GM23338 (cell line): ENCODE measurements around the gene SIGMAR1. TPM values are rescaled to one million over a fixed set of nuclear protein-coding genes. Genes with fewer than 3 reads are reported as not detected.

Experiments
- ATAC-seq: fragments of 200-7000 bp; cut with Tn5 transposase; 3 replicates; pipeline ENCODE4 v1.9.1; 2020
- DNase-seq: peaks from one replicate; pipeline ENCODE4 v3.0.0-alpha.2; 2015; ENCODE audit warnings: low spot score
- H2AFZ ChIP-seq: fragments of 200-600 bp; sonication (generic); 2 replicates; pipeline ENCODE4 v1.8.0; 2016; ENCODE audit warnings: antibody characterized with exemption, mild to moderate bottlenecking, moderate library complexity
- H3F3A ChIP-seq: fragments of 200-600 bp; sonication (generic); replicated peaks from 2 replicates; pipeline ENCODE4 v1.8.0; 2017; ENCODE audit warnings: antibody characterized with exemption, mixed run types, low read depth
- H3K27ac ChIP-seq: fragments of 200-600 bp; sonication (generic); 2 replicates; pipeline ENCODE4 v1.6.1; 2016; ENCODE audit warnings: low read depth
- H3K27me3 ChIP-seq: fragments of 200-600 bp; sonication (generic); 2 replicates; pipeline ENCODE4 v1.8.0; 2016; ENCODE audit warnings: mild to moderate bottlenecking, mixed run types, moderate library complexity; ENCODE audit not compliant: insufficient read depth
- H3K36me3 ChIP-seq: fragments of 200-600 bp; sonication (generic); 2 replicates; pipeline ENCODE4 v1.8.0; 2016; ENCODE audit warnings: mild to moderate bottlenecking; ENCODE audit not compliant: insufficient read depth
- H3K4me1 ChIP-seq: fragments of 200-600 bp; sonication (generic); 2 replicates; pipeline ENCODE4 v1.8.0; 2016; ENCODE audit warnings: mild to moderate bottlenecking, moderate library complexity; ENCODE audit not compliant: insufficient read depth
- H3K4me2 ChIP-seq: fragments of 200-600 bp; sonication (generic); 2 replicates; pipeline ENCODE4 v1.7.1; 2017; ENCODE audit warnings: mixed run types
- H3K4me3 ChIP-seq: fragments of 200-600 bp; sonication (generic); 2 replicates; pipeline ENCODE4 v1.6.1; 2016; ENCODE audit warnings: mixed run types
- H3K79me2 ChIP-seq: fragments of 200-600 bp; sonication (generic); replicated peaks from 2 replicates; pipeline ENCODE4 v1.8.0; 2017; ENCODE audit warnings: mild to moderate bottlenecking; ENCODE audit not compliant: insufficient read depth
- H3K9me2 ChIP-seq: fragments of 200-600 bp; sonication (generic); 2 replicates; pipeline ENCODE4 v1.8.0; 2017; ENCODE audit not compliant: insufficient read depth
- H4K20me1 ChIP-seq: fragments of 200-600 bp; sonication (generic); replicated peaks from 2 replicates; pipeline ENCODE4 v1.8.0; 2017; ENCODE audit warnings: mild to moderate bottlenecking; ENCODE audit not compliant: insufficient read depth
- H3K27ac Mint-ChIP-seq: 2 replicates; pipeline ENCODE4 v1.8.0; 2020; ENCODE audit warnings: inconsistent platforms, mild to moderate bottlenecking, moderate library complexity, mixed read lengths
- H3K27me3 Mint-ChIP-seq: 3 replicates; pipeline ENCODE4 v1.8.0; 2022; ENCODE audit warnings: low read depth, mild to moderate bottlenecking, moderate library complexity, mixed read lengths, inconsistent platforms; ENCODE audit not compliant: insufficient read depth, poor library complexity
- H3K36me3 Mint-ChIP-seq: 3 replicates; pipeline ENCODE4 v1.8.0; 2021; ENCODE audit warnings: low read depth, mild to moderate bottlenecking, inconsistent platforms, moderate library complexity, mixed read lengths
- H3K4me1 Mint-ChIP-seq: 3 replicates; pipeline ENCODE4 v1.8.0; 2020; ENCODE audit warnings: mild to moderate bottlenecking, inconsistent platforms, mixed read lengths
- H3K4me3 Mint-ChIP-seq: 3 replicates; pipeline ENCODE4 v1.8.0; 2021; ENCODE audit warnings: moderate library complexity, mild to moderate bottlenecking, inconsistent platforms, mixed read lengths
- H3K9me3 Mint-ChIP-seq: 3 replicates; pipeline ENCODE4 v1.8.0; 2020; ENCODE audit warnings: moderate library complexity, mild to moderate bottlenecking, inconsistent platforms, mixed read lengths
- CREB1 ChIP-seq: fragments of 250-450 bp; sonication (Bioruptor Pico); IDR thresholded peaks from 2 replicates; pipeline ENCODE4 v1.5.0; 2020; ENCODE audit warnings: low read depth, mild to moderate bottlenecking, moderate library complexity
- EZH2 ChIP-seq: fragments of 200-600 bp; sonication (generic); IDR thresholded peaks from one replicate; pipeline ENCODE4 v1.8.0; 2017; ENCODE audit warnings: antibody characterized with exemption, mild to moderate bottlenecking, low read depth; ENCODE audit not compliant: unreplicated experiment
- EZH2phosphoT487 ChIP-seq: fragments of 200-600 bp; sonication (generic); IDR thresholded peaks from one replicate; pipeline ENCODE4 v1.8.1; 2018; ENCODE audit warnings: antibody characterized with exemption; ENCODE audit not compliant: unreplicated experiment
- JUNB ChIP-seq: IDR thresholded peaks from one replicate; pipeline ENCODE4 v1.6.1; 2016; ENCODE audit warnings: antibody characterized with exemption; ENCODE audit not compliant: unreplicated experiment
- POLR2AphosphoS5 ChIP-seq: IDR thresholded peaks from 2 replicates; pipeline ENCODE4 v1.6.1; 2016; ENCODE audit warnings: antibody characterized with exemption, low read depth
- STAT1 ChIP-seq: IDR thresholded peaks from one replicate; pipeline ENCODE4 v1.6.1; 2016; ENCODE audit warnings: antibody characterized with exemption; ENCODE audit not compliant: unreplicated experiment
- ZNF114 ChIP-seq: fragments of 250-450 bp; sonication (Bioruptor Pico); IDR thresholded peaks from 2 replicates; pipeline ENCODE4 v1.5.0; 2020; ENCODE audit warnings: mild to moderate bottlenecking, moderate library complexity
- ZNF331 ChIP-seq: fragments of 250-450 bp; sonication (Bioruptor Pico); IDR thresholded peaks from 2 replicates; pipeline ENCODE4 v1.5.0; 2020; ENCODE audit warnings: low read depth, mild to moderate bottlenecking, moderate library complexity
- polyA plus RNA-seq: library from polyadenylated mRNA; unstranded; fragments of >200 nt; fragmentation: Nextera tagmentation; extraction: Ambion mirVana; gene quantifications from 2 replicates; pipeline ENCODE4 v1.2.1, GENCODE V29; 2016
- total RNA-seq: library from RNA; depleted of rRNA; stranded (reverse); fragments of >200 nt; shearing (Covaris generic); gene quantifications from 2 replicates; pipeline ENCODE4 v1.2.3, GENCODE V29; 2014
- TF ChIP-seq, protein P1 (sequence below): IDR thresholded peaks from one replicate; pipeline ENCODE4 v1.6.1; 2018; ENCODE audit warnings: antibody characterized with exemption; ENCODE audit not compliant: unreplicated experiment
- TF ChIP-seq, protein P2 (sequence below): IDR thresholded peaks from 2 replicates; pipeline ENCODE4 v1.6.1; 2016; ENCODE audit warnings: antibody characterized with exemption
- TF ChIP-seq, protein P3 (sequence below), 2 experiments: fragments of 200-600 bp in 1 of 2; sonication (generic) in 1 of 2; conservative IDR thresholded peaks; 2 replicates each; pipeline versions ENCODE4 v1.5.1 to v1.6.1; 2016 to 2017; ENCODE audit warnings: antibody characterized with exemption in 2 of 2, low read depth in 2 of 2, mild to moderate bottlenecking in 2 of 2, moderate library complexity in 1 of 2

SIGMAR1 gene
- total and polyA plus RNA-seq, 2 experiments from 2014 or later: 82.3 to 167 TPM

GRCh38 chr9:34684145-34684544, 46.6 kb upstream of the SIGMAR1 start (continued):
- TF ChIP-seq, protein P1, sequence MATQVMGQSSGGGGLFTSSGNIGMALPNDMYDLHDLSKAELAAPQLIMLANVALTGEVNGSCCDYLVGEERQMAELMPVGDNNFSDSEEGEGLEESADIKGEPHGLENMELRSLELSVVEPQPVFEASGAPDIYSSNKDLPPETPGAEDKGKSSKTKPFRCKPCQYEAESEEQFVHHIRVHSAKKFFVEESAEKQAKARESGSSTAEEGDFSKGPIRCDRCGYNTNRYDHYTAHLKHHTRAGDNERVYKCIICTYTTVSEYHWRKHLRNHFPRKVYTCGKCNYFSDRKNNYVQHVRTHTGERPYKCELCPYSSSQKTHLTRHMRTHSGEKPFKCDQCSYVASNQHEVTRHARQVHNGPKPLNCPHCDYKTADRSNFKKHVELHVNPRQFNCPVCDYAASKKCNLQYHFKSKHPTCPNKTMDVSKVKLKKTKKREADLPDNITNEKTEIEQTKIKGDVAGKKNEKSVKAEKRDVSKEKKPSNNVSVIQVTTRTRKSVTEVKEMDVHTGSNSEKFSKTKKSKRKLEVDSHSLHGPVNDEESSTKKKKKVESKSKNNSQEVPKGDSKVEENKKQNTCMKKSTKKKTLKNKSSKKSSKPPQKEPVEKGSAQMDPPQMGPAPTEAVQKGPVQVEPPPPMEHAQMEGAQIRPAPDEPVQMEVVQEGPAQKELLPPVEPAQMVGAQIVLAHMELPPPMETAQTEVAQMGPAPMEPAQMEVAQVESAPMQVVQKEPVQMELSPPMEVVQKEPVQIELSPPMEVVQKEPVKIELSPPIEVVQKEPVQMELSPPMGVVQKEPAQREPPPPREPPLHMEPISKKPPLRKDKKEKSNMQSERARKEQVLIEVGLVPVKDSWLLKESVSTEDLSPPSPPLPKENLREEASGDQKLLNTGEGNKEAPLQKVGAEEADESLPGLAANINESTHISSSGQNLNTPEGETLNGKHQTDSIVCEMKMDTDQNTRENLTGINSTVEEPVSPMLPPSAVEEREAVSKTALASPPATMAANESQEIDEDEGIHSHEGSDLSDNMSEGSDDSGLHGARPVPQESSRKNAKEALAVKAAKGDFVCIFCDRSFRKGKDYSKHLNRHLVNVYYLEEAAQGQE: no peak
- no peak for TF ChIP-seq STAT1
- no peak for TF ChIP-seq POLR2AphosphoS5

DNA sequence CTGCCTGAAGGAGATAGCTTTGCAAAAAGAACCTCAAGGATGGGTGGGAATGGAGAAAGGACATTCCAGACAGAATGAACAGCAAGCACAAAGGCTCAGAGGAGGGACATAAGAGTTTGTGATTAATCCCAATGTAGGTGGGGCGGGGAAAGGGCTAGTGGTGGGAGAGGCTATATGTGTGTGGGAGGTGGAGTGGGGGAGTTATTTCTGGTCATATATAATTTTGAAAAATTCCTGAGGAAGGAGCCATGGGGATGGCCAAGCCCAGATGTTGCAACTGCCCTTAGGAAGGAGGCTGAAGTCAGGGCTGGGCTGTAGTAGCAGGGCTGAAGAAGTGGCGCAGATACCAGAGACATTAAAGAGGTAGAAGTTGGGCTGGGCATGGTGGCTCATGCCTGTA, 38.3 kb upstream of the SIGMAR1 start:
- Histone ChIP-seq H3K79me2 (no peaks in the 10 kb centered on the region), H4K20me1 (no peaks in the 10 kb centered on the region), H3F3A (no peaks in the 10 kb centered on the region), H3K9me2 (no peaks in the 10 kb centered on the region), H3K4me1 (no peaks in the 10 kb centered on the region), H3K36me3 (no peaks in the 10 kb centered on the region), H3K27me3 (no peaks in the 10 kb centered on the region), H3K27ac (no peak overlapping the region), H3K4me2 (no peak overlapping the region), H2AFZ (no peak overlapping the region), H3K4me3 (no peak overlapping the region)
- no peak for DNase-seq
- H3K9me3 Mint-ChIP-seq: no peaks in the 10 kb centered on the region
- no peak for ATAC-seq
- H3K36me3 Mint-ChIP-seq: no peaks in the 10 kb centered on the region; the same call in 1 of the 3 replicates
- peaks cover 12% of the 10 kb centered on the region for H3K27me3 Mint-ChIP-seq
- no peak overlapping the region for H3K4me3 Mint-ChIP-seq
- no peak overlapping the region for H3K27ac Mint-ChIP-seq
- peaks cover 3% of the 10 kb centered on the region; the same call in 2 of the 3 replicates for H3K4me1 Mint-ChIP-seq
- TF ChIP-seq CREB1 (CRISPR knock-in tag) (no peak), STAT1 (no peak), EZH2 (no peak), JUNB (no peak), ZNF114 (no peak), ZNF331 (CRISPR knock-in tag) (no peak), POLR2AphosphoS5 (no peak), EZH2phosphoT487 (no peak)
- TF ChIP-seq, protein P1: no peak
- TF ChIP-seq, protein P2, sequence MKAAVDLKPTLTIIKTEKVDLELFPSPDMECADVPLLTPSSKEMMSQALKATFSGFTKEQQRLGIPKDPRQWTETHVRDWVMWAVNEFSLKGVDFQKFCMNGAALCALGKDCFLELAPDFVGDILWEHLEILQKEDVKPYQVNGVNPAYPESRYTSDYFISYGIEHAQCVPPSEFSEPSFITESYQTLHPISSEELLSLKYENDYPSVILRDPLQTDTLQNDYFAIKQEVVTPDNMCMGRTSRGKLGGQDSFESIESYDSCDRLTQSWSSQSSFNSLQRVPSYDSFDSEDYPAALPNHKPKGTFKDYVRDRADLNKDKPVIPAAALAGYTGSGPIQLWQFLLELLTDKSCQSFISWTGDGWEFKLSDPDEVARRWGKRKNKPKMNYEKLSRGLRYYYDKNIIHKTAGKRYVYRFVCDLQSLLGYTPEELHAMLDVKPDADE: no peak
- TF ChIP-seq, protein P3, sequence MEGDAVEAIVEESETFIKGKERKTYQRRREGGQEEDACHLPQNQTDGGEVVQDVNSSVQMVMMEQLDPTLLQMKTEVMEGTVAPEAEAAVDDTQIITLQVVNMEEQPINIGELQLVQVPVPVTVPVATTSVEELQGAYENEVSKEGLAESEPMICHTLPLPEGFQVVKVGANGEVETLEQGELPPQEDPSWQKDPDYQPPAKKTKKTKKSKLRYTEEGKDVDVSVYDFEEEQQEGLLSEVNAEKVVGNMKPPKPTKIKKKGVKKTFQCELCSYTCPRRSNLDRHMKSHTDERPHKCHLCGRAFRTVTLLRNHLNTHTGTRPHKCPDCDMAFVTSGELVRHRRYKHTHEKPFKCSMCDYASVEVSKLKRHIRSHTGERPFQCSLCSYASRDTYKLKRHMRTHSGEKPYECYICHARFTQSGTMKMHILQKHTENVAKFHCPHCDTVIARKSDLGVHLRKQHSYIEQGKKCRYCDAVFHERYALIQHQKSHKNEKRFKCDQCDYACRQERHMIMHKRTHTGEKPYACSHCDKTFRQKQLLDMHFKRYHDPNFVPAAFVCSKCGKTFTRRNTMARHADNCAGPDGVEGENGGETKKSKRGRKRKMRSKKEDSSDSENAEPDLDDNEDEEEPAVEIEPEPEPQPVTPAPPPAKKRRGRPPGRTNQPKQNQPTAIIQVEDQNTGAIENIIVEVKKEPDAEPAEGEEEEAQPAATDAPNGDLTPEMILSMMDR (conservative IDR thresholded peaks at IDR 0.05; ENCODE audit: low read depth in 2 of 2): no peak
